HepG2 (cell line): Measurements from ENCODE around the gene APBB2. TPM values are rescaled to one million over a fixed set of nuclear protein-coding genes. Genes with fewer than 3 reads are reported as not detected.

Source experiments
- ATAC-seq: fragments of 200-7000 bp; cut with Tn5 transposase; 3 replicates; pipeline ENCODE4 v1.9.1; 2020; ENCODE audit warnings: mild to moderate bottlenecking, moderate library complexity
- BruUV-seq: library from RNA; stranded (reverse); fragments of 400-500 nt; replicated peaks from 2 replicates; lab custom pipeline; 2021; lab: Mats Ljungman, UMichigan
- CTCF ChIA-PET: fragments of 300-600 bp; formaldehyde crosslinking; extraction: SDS; loops from one replicate; lab custom pipeline; 2021; ENCODE audit warnings: low total read pairs, inconsistent platforms, low intra/inter-chr PET ratio; lab: Yijun Ruan, JAX
- POLR2A ChIA-PET: fragments of 350-600 bp; sonication (Branson Sonifier 250); formaldehyde crosslinking; loops from one replicate; lab custom pipeline; 2020; ENCODE audit warnings: antibody characterized with exemption, inconsistent platforms; lab: Yijun Ruan, JAX
- DNase-seq: peaks from one replicate; pipeline ENCODE4 v3.0.0-alpha.2; 2015; ENCODE audit warnings: low spot score
- FAIRE-seq: peaks from 3 replicates; lab custom pipeline; 2011; peaks lifted over from hg19 to GRCh38; lab: Jason Lieb, UNC
- H2AFZ ChIP-seq: one replicate; pipeline ENCODE4 v1.6.1; 2011; ENCODE audit warnings: low read length, inconsistent platforms
- H3K27ac ChIP-seq: fragments of 300-600 bp; 3 replicates; pipeline ENCODE4 v1.8.0; 2011; ENCODE audit warnings: mixed run types, mild to moderate bottlenecking, mixed read lengths, low read length, inconsistent platforms; ENCODE audit not compliant: insufficient read depth; ENCODE audit errors: extremely low read length
- H3K27me3 ChIP-seq, 2 experiments: fragments of 200-600 bp in 1 of 2; 2 replicates in 1 of 2; 3 replicates in 1 of 2; pipeline versions ENCODE4 v1.6.0 to v1.8.0; 2011; ENCODE audit warnings: low read length in 2 of 2, mild to moderate bottlenecking in 2 of 2, moderate library complexity in 2 of 2, inconsistent platforms in 1 of 2; ENCODE audit not compliant: insufficient read depth in 2 of 2, control insufficient read depth in 1 of 2
- H3K36me3 ChIP-seq, 2 experiments: fragments of 200-600 bp in 1 of 2; replicated peaks in 1 of 2; 2 replicates in 1 of 2; 3 replicates in 1 of 2; pipeline versions ENCODE4 v1.5.1 to v1.8.0; 2011; ENCODE audit warnings: low read length in 2 of 2, inconsistent platforms in 1 of 2; ENCODE audit not compliant: insufficient read depth in 2 of 2, control insufficient read depth in 1 of 2
- H3K4me1 ChIP-seq: 2 replicates; pipeline ENCODE4 v1.5.1; 2012; ENCODE audit warnings: low read length, inconsistent platforms; ENCODE audit not compliant: insufficient read depth
- H3K4me2 ChIP-seq: 2 replicates; pipeline ENCODE4 v1.6.0; 2011; ENCODE audit warnings: low read depth, low read length, inconsistent platforms
- H3K4me3 ChIP-seq, 3 experiments: fragments of 200-600 bp in 1 of 3; sonication (generic), shearing (Covaris generic) in 1 of 3; replicated peaks in 1 of 3; 2 replicates each; pipeline ENCODE4 v1.5.1; 2011 to 2016; ENCODE audit warnings: low read length in 3 of 3, inconsistent platforms in 2 of 3, low read depth in 2 of 3, mild to moderate bottlenecking in 2 of 3, control low read depth in 1 of 3, mixed read lengths in 1 of 3; ENCODE audit not compliant: insufficient read depth in 1 of 3
- H3K79me2 ChIP-seq: one replicate; pipeline ENCODE4 v1.6.1; 2011; ENCODE audit warnings: low read length, inconsistent platforms; ENCODE audit not compliant: insufficient read depth
- H3K9ac ChIP-seq: 2 replicates; pipeline ENCODE4 v1.6.0; 2011; ENCODE audit warnings: mild to moderate bottlenecking, low read depth, low read length, inconsistent platforms; ENCODE audit not compliant: insufficient read depth
- H3K9me3 ChIP-seq: 2 replicates; pipeline ENCODE4 v1.5.1; 2012; ENCODE audit warnings: mild to moderate bottlenecking, low read length
- H4K20me1 ChIP-seq: 2 replicates; pipeline ENCODE4 v1.6.0; 2011; ENCODE audit warnings: inconsistent platforms, mild to moderate bottlenecking, low read length, moderate library complexity; ENCODE audit not compliant: insufficient read depth
- ARHGAP35 ChIP-seq: sonication (generic); formaldehyde crosslinking; IDR thresholded peaks from 2 replicates; pipeline ENCODE4 v1.9.0; 2022; ENCODE audit warnings: mild to moderate bottlenecking, inconsistent platforms, moderate library complexity, missing genetic modification reagents, borderline replicate concordance
- CBX5 ChIP-seq: sonication (generic); formaldehyde crosslinking; IDR thresholded peaks from 2 replicates; pipeline ENCODE4 v1.4.0; 2020; ENCODE audit warnings: missing genetic modification reagents, borderline replicate concordance
- HHEX ChIP-seq: IDR thresholded peaks from 2 replicates; pipeline ENCODE4 v1.6.1; 2016; ENCODE audit warnings: control low read depth
- NKX3-1 ChIP-seq: sonication (generic); formaldehyde crosslinking; IDR thresholded peaks from 2 replicates; pipeline ENCODE4 v1.5.0; 2020; ENCODE audit warnings: missing genetic modification reagents
- PHB2 ChIP-seq: fragments of 450-650 bp; IDR thresholded peaks from 2 replicates; pipeline ENCODE4 v1.6.1; 2018; ENCODE audit not compliant: partially characterized antibody
- RARG ChIP-seq: sonication (generic); formaldehyde crosslinking; IDR thresholded peaks from 2 replicates; pipeline ENCODE4 v1.4.0; 2020; ENCODE audit warnings: low read depth, mild to moderate bottlenecking, missing genetic modification reagents
- SIN3B ChIP-seq: fragments of 150-350 bp; IDR thresholded peaks from 2 replicates; pipeline ENCODE4 v1.6.1; 2014; ENCODE audit warnings: low read length
- TRIM24 ChIP-seq: sonication (generic); formaldehyde crosslinking; IDR thresholded peaks from 2 replicates; pipeline ENCODE4 v1.8.0; 2022; ENCODE audit warnings: mild to moderate bottlenecking, missing genetic modification reagents
- ZBTB34 ChIP-seq: sonication (generic); formaldehyde crosslinking; IDR thresholded peaks from 2 replicates; pipeline ENCODE4 v1.8.0; 2022; ENCODE audit warnings: mild to moderate bottlenecking, missing genetic modification reagents
- ZMAT3 ChIP-seq: sonication (generic); formaldehyde crosslinking; conservative IDR thresholded peaks from 2 replicates; pipeline ENCODE4 v1.7.0; 2021; ENCODE audit warnings: missing genetic modification reagents
- ZNF124 ChIP-seq: sonication (generic); formaldehyde crosslinking; IDR thresholded peaks from 2 replicates; pipeline ENCODE4 v1.4.0; 2020; ENCODE audit warnings: missing genetic modification reagents
- ZNF33B ChIP-seq: sonication (generic); formaldehyde crosslinking; IDR thresholded peaks from 2 replicates; pipeline ENCODE4 v1.5.1; 2020; ENCODE audit warnings: mild to moderate bottlenecking, missing genetic modification reagents
- ZNF547 ChIP-seq: sonication (generic); formaldehyde crosslinking; IDR thresholded peaks from 2 replicates; pipeline ENCODE4 v1.5.1; 2020; ENCODE audit warnings: mild to moderate bottlenecking, missing genetic modification reagents
- ZNF619 ChIP-seq: sonication (generic); formaldehyde crosslinking; IDR thresholded peaks from 2 replicates; pipeline ENCODE4 v1.4.0; 2020; ENCODE audit warnings: mild to moderate bottlenecking, missing genetic modification reagents
- ZSCAN9 ChIP-seq: IDR thresholded peaks from 2 replicates; pipeline ENCODE4 v1.6.1; 2016; ENCODE audit warnings: borderline replicate concordance
- WGBS: methylation state at CpG from one replicate; pipeline ENCODE4 v1.1.6; 2017; ENCODE audit warnings: low lambda C conversion rate; 5-methylcytosine and 5-hydroxymethylcytosine counted together
- in situ Hi-C: cut with HindIII; loops from 2 replicates; pipeline ENCODE4 v1.10.0; 2017; ENCODE audit warnings: low pct_unique_long_range_greater_than_20kb; ENCODE audit not compliant: extremely low pct_ligation_motif_present
- intact Hi-C: fragments of 100-400 bp; cut with micrococcal nuclease; formaldehyde crosslinking; loops from one replicate; pipeline ENCODE4 v1.10.0; 2022; ENCODE audit not compliant: unreplicated experiment
- polyA plus RNA-seq, 8 experiments: library from polyadenylated mRNA; depleted of rRNA in 3 of 8; stranded (reverse) in 7 of 8; unstranded in 1 of 8; fragments of >200 nt; fragmentation: Illumina TruSeq in 4 of 8; extraction: Trizol in 4 of 8; gene quantifications; 2 replicates each; pipeline versions ENCODE4 v1.2.1 to v1.2.3, GENCODE V29; 2011 to 2016; ENCODE audit warnings: low read depth in 4 of 8, missing spikeins in 1 of 8, mixed read lengths in 1 of 8; ENCODE audit not compliant: insufficient read depth in 1 of 8
- total RNA-seq, 5 experiments: library from RNA; depleted of rRNA; stranded (reverse); fragments of >200 nt; fragmentation: Illumina TruSeq; extraction: Trizol; gene quantifications; 2 replicates each; pipeline ENCODE4 v1.2.3, GENCODE V29; 2016; ENCODE audit warnings: low read depth in 1 of 5
- TF ChIP-seq, protein P1 (sequence below): IDR thresholded peaks from 2 replicates; pipeline ENCODE4 v1.6.1; 2016; ENCODE audit warnings: mild to moderate bottlenecking
- TF ChIP-seq, protein P2 (sequence below): sonication (generic); formaldehyde crosslinking; IDR thresholded peaks from 2 replicates; pipeline ENCODE4 v1.4.0; 2020; ENCODE audit warnings: missing genetic modification reagents
- TF ChIP-seq, protein P3 (sequence below): sonication (generic); formaldehyde crosslinking; IDR thresholded peaks from 2 replicates; pipeline ENCODE4 v1.4.0; 2020; ENCODE audit warnings: missing genetic modification reagents
- TF ChIP-seq, protein P4 (sequence below): sonication (generic); formaldehyde crosslinking; IDR thresholded peaks from 2 replicates; pipeline ENCODE4 v1.5.1; 2020; ENCODE audit warnings: missing genetic modification reagents, mild to moderate bottlenecking, borderline replicate concordance
- TF ChIP-seq, protein P5 (sequence below): sonication (generic); formaldehyde crosslinking; IDR thresholded peaks from 2 replicates; pipeline ENCODE4 v1.5.0; 2020; ENCODE audit warnings: missing genetic modification reagents

APBB2 gene
- total and polyA plus RNA-seq, 2 of the 13 experiments (the other 11 are each of a cell fraction or from before 2014, with no cell fraction given): 11.7 to 17.0 TPM

- no peaks in the 10 kb centered on the region for H3K27me3 ChIP-seq
- DNase-seq (no peak), ATAC-seq (no peak), FAIRE-seq (no peak)
- H3K9me3 ChIP-seq: no peaks in the 10 kb centered on the region
- no peaks in the 10 kb centered on the region for H3K4me1 ChIP-seq
- in situ Hi-C loops (no loop called here), intact Hi-C loops (no loop called here)
- H3K27ac ChIP-seq: no peak overlapping the region
- H3K4me2 ChIP-seq: no peak overlapping the region
- POLR2A ChIA-PET: no interaction called here
- WGBS: 89% methylated on average over 7 of the region's 7 CpGs
- H3K4me3 ChIP-seq: no peak overlapping the region
- no peak overlapping the region for H3K9ac ChIP-seq
- H4K20me1 ChIP-seq: no peaks in the 10 kb centered on the region
- no peaks in the 10 kb centered on the region for H3K79me2 ChIP-seq
- peaks cover 0 to 4% of the 10 kb centered on the region in 2 experiments; a peak in 4 of 5 replicates for H3K36me3 ChIP-seq
- no TSS peak for BruUV-seq
- TF ChIP-seq, protein P1, sequence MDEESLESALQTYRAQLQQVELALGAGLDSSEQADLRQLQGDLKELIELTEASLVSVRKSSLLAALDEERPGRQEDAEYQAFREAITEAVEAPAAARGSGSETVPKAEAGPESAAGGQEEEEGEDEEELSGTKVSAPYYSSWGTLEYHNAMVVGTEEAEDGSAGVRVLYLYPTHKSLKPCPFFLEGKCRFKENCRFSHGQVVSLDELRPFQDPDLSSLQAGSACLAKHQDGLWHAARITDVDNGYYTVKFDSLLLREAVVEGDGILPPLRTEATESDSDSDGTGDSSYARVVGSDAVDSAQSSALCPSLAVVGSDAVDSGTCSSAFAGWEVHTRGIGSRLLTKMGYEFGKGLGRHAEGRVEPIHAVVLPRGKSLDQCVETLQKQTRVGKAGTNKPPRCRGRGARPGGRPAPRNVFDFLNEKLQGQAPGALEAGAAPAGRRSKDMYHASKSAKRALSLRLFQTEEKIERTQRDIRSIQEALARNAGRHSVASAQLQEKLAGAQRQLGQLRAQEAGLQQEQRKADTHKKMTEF (CRISPR knock-in tag): no peak
- TF ChIP-seq ZNF619 (CRISPR knock-in tag): no peak
- TF ChIP-seq, protein P2, sequence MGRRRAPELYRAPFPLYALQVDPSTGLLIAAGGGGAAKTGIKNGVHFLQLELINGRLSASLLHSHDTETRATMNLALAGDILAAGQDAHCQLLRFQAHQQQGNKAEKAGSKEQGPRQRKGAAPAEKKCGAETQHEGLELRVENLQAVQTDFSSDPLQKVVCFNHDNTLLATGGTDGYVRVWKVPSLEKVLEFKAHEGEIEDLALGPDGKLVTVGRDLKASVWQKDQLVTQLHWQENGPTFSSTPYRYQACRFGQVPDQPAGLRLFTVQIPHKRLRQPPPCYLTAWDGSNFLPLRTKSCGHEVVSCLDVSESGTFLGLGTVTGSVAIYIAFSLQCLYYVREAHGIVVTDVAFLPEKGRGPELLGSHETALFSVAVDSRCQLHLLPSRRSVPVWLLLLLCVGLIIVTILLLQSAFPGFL (CRISPR knock-in tag): no peak
- no peak for TF ChIP-seq ZSCAN9 (CRISPR knock-in tag)
- TF ChIP-seq, protein P3, sequence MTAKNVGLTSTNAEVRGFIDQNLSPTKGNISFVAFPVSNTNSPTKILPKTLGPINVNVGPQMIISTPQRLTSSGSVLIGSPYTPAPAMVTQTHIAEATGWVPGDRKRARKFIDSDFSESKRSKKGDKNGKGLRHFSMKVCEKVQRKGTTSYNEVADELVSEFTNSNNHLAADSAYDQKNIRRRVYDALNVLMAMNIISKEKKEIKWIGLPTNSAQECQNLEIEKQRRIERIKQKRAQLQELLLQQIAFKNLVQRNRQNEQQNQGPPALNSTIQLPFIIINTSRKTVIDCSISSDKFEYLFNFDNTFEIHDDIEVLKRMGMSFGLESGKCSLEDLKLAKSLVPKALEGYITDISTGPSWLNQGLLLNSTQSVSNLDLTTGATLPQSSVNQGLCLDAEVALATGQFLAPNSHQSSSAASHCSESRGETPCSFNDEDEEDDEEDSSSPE (CRISPR knock-in tag): no peak
- no peak for TF ChIP-seq TRIM24 (CRISPR knock-in tag)
- no peak for TF ChIP-seq ARHGAP35
- no peak for TF ChIP-seq CBX5 (CRISPR knock-in tag)
- no peak for TF ChIP-seq ZNF124 (CRISPR knock-in tag)
- no peak for TF ChIP-seq ZMAT3 (CRISPR knock-in tag)
- no peak for TF ChIP-seq ZNF547 (CRISPR knock-in tag)
- no peak for TF ChIP-seq PHB2
- TF ChIP-seq, protein P4, sequence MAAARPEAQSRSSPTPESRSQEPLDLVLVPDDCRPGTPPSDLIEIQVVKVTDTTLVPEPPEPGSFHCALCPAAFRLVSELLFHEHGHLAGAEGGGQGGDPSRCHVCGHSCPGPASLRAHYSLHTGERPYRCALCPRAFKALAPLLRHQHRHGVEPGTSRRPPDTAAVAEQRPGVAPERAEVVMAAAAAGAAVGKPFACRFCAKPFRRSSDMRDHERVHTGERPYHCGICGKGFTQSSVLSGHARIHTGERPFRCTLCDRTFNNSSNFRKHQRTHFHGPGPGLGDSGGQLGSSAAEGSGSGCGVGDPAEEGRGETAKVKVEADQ (CRISPR knock-in tag): no peak
- no peak for TF ChIP-seq NKX3-1 (CRISPR knock-in tag)
- TF ChIP-seq ZNF33B (CRISPR knock-in tag): no peak
- no peak for TF ChIP-seq RARG (CRISPR knock-in tag)
- TF ChIP-seq HHEX (CRISPR knock-in tag): no peak
- TF ChIP-seq, protein P5, sequence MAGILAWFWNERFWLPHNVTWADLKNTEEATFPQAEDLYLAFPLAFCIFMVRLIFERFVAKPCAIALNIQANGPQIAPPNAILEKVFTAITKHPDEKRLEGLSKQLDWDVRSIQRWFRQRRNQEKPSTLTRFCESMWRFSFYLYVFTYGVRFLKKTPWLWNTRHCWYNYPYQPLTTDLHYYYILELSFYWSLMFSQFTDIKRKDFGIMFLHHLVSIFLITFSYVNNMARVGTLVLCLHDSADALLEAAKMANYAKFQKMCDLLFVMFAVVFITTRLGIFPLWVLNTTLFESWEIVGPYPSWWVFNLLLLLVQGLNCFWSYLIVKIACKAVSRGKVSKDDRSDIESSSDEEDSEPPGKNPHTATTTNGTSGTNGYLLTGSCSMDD (CRISPR knock-in tag): no peak
- no peak for TF ChIP-seq SIN3B
- no peak for TF ChIP-seq ZBTB34 (CRISPR knock-in tag)
- H2AFZ ChIP-seq: no peak overlapping the region
- CTCF ChIA-PET: no interaction called here
These were observed 340.0 kb downstream of the APBB2 start for GRCh38 chr4:40874331-40874730.
